ENCODE results near the gene SDK1.
"Not testable (repeated sequence)": the region's sequence is repeated elsewhere in the genome, so short reads cannot be mapped to it uniquely, and the experiment has no call there.

Gene SDK1

DNA sequence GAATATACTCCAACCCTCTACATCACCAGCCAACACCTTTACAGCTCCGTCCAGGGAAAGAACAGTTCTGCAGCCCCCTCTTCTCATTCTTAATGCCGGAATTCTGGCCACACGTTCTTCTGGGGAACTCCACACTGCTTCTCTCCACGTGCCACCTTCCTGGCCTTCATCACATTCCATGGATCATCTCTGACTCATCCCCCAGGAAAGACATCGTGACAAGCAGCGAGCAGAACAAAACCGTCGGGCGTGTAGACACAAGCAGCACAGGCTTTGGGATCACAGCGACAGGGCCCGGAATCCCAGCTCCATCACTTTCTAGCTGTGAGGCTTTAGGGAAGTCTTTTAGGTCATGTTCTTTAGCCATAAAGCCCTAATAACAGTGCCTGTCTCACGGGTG is 790.7 kb downstream of the SDK1 start:
- DNase-seq: no peak

GRCh38 chr7:4093035-4093434 is 792.0 kb downstream of the SDK1 start:
- DNase-seq: no peak

GRCh38 chr7:4093483-4093882 is 792.4 kb downstream of the SDK1 start:
- no peak for DNase-seq

DNA sequence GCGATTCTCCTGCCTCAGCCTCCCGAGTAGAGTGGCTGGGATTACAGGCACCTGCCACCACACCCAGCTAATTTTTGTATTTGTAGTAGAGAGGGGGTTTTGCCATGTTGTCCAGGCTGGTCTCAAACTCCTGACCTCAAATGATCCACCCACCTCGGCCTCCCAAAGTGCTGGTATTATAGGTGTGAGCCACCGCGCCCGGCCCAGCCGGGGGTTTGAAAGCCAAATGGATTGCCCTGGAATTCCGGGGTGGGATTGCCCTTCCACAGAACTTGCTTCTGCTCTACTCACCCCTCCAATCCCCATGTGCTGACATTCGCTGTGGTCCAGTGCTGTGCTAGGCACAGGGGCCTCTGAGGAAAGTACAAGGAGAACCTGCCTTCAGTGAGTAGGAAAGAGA is 793.1 kb downstream of the SDK1 start:
- DNase-seq: not testable (repeated sequence)

DNA sequence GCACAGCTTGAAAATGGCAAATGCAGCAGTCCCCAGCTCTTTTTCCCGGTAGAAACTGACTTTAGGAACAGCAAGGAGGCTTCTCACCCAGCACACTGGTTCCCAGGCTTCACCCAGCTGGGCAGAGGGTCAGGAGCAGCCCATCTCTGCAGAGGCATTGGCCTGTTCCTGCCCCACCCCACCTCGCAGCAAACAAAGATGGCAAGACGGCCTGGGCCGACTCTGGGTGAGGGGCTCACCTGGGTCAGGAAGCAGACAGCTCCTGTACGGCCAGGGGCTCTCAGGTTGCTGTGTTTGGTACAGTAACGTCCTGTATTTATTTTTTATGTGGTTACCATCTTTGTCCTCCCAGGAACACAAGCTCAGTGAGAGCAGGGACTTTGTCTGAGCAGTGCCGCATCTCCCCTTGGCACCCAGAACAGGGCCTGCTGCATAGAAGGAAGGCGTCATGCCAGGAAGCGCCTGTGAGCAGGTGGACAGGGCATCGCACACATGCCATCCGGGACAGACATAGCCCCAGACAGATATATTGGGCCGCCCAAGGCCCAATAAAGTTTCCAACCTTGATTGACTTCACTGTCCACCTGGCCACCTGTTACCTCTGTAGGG is 796.1 kb downstream of the SDK1 start:
- DNase-seq: no peak

DNA sequence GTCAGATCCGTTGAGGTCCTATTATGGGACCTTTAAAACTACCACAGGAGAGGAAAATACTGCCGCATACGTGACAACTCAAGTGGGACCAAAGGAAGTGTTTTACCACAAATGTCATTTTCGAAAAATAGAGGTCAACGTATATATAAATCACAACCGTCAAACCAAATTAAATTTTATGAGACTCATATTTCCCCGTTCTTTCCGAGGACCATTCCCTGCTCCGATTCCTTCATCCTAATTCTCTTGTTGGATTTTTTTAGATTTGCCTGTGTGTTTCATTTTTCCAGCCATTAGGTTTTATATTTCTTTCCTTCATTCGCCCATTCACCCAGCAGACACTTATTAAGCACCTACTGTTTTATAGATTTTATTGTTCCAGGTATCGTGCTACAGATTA is 797.1 kb downstream of the SDK1 start:
- no peak for DNase-seq

DNA sequence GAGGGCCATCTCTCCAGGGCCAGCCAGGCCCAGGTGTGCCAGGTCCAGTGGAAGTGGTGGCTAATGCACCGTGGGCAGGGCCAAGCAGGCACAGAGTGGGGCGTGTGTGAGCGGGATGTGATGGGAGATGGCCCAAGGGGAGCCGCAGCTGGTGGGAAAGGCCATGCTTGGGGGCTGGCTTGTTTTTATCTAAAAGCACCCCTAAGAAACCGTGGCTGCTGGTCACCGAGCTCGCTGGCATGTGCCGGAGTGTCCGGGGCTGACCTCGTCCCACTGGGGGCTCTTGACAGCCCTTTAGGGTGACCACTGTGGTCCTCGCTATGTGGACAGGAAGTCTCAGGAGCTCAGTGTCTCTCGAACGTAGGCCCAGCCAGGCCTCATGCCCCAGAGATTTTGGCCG is 798.6 kb downstream of the SDK1 start:
- no peak for DNase-seq

DNA sequence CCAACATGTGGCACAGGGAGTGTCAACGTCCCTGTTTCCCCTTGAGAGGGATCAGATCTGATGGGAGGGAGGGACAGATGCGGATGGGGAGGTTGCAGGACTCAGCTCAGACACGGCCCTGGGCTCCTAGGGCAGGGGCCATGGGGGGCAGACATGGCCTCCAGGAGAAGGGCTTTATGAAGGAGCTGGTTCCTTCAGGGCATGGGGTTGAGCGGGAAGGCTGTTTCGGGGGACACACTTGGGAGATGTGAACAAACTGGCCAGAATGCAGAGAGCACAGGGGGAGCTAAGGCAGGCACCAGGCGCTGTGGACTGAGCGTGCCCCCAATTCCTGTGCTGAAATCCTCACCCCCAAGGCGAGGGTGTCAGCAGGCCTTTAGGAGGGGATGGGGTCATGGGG is 799.1 kb downstream of the SDK1 start:
- DNase-seq: no peak

DNA sequence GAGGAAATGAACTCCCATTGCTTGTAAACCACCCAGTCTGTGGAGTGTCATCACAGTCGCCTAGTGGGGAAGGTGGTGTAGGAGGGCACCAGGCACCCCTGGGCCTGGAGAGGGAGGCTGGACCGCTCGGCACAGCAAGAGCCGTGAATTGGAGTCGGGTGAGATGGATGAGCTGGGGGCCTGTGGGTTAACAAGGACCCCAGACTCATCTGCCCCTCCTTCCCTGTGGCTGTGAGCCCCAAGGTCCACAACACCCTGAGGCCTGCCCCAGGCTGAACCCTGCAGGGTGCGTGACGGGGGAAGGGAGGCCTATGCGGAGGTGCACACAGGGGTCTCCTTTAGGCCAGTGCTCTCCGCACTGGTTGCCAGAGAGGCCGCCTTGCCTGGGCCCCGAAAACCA is 799.6 kb downstream of the SDK1 start:
- no peak for DNase-seq

GRCh38 chr7:4102231-4102841 is 801.3 kb downstream of the SDK1 start:
- no peak for DNase-seq

- DNase-seq: no peak
Measured at GRCh38 chr7:4103352-4104091, 802.5 kb downstream of the SDK1 start.

GRCh38 chr7:4107839-4108238 is 806.8 kb downstream of the SDK1 start:
- no peak for DNase-seq

DNA sequence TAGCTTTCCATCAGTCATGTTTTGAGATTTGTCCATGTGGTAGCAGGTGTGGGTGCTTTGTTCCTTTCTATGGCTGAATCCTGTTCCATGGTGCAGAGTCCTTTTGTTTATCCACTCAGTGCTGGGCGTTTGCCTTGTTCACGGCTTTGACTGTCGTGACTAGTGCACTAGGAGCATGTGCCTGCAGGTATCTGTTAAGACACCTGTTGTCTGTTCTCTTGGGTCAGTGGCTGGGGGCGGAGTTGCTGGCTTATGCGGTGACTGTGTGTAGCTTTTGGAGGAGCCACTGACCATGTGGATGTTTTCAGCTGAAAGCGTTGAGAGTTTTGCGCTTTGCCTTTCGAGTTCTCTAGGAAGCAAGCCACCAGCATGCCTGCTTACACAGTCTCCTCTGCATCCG is 807.9 kb downstream of the SDK1 start:
- DNase-seq: no peak

GRCh38 chr7:4109481-4110110 is 808.5 kb downstream of the SDK1 start:
- no peak for DNase-seq

GRCh38 chr7:4110438-4110837 is 809.4 kb downstream of the SDK1 start:
- DNase-seq: no peak

- DNase-seq: no peak
Measured at GRCh38 chr7:4111166-4111565, 810.1 kb downstream of the SDK1 start.

GRCh38 chr7:4113271-4113670 is 812.2 kb downstream of the SDK1 start:
- DNase-seq: no peak

DNA sequence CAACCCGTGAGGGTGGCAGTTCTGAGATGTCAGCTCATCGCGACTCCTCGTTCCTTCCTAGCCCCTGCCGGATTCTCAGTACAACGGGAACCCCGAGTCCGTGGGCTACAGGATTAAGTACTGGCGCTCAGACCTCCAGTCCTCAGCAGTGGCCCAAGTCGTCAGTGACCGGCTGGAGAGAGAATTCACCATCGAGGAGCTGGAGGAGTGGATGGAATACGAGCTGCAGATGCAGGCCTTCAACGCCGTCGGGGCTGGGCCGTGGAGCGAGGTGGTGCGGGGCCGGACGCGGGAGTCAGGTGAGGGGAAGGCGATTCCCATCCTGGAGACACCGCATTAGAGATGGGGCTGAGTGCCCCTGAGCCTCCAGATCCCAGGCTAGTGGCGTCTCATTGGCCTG is 812.9 kb downstream of the SDK1 start:
- no peak for DNase-seq

DNA sequence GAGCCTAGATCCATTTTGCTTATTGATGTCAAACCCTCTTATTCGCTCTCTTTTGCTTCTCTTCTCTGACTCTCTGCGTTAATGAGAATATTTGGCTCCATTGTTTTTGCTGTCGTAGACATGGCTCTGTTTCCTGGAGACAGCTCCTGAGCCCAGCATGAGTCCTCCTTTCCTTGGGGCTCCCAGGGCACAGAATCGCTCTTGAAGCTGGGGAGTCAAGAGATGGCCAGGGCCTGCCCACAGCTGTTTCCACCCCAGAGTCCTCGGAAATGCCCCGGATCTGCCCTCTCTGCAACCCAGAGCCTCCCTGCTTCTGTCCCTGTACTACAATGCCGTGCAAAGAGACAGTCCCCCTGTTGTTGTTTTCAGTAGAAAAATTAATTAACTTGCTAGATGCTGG is 814.4 kb downstream of the SDK1 start:
- DNase-seq: no peak

DNA sequence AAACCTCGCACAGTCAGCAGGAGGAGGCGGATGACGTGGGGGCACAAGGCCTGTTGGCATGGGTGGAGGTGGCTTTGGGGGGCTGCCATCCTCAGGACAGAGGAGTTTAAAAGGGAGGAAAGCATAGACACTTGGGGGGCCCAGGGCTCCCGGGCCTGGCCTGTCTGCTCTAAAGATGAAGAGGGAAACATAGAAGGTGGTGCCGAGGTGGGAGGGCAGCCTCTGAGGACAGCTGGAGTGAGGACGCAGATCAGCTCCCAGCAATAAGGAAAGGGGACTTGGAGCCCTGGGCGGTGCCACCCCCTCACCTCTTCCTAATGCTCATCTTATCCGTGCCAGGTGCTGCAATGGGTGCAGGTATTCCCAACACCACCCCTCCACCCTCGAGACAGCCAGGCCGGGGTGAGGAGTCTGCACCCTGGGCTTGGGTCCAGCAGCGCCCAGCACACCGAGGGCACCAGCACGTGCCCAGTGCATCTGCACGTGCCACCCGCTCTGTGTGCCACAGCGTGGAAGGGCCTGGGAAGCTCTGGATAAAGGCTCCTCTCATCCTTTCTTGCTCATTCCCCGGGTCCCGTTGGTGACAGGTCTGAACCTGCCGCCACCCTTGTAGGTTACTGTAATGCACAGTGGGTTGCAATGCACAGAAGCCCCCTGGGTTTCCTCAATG is 815.0 kb downstream of the SDK1 start:
- no peak for DNase-seq

DNA sequence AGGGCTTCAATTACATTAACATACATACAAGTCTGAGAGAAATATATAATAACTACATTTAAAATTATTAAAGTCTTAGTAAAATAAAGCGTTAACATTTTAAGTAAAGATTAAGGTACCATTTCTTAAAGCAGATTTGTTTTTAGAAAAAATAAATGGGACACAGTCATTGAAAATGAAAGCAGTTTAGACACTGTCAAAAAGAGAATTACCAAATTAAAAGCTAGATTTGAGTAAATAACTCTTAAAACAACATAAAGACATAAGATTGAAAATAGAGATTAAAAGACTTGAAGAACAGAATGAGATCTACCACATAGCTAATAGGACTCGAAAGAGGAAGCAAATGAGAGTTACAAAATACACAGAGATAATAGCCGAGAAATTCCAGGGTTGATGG is 818.8 kb downstream of the SDK1 start:
- DNase-seq: no peak

- no peak for DNase-seq
Measured at GRCh38 chr7:4123346-4123745, 822.3 kb downstream of the SDK1 start.

DNA sequence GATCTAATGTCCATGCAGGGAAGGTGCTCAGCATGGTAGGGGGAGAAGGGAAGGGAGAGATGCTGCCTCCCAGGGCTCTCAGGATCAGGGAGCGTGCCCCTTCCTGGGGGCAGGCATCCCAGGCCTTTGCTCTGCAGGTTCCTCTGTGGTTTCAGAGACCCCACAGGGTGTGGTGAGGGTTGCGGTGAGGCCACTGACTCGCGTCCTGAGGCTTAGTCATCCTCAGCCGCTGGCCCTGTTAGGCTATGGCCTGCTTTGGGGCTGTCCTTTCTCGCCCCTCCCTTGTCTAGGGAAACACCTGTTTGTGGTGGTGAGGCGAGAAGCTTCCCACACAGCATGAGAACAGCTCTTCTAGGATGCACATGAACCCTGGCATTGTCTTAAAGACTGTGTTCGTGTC is 822.8 kb downstream of the SDK1 start:
- DNase-seq: no peak
